SW480 (cell line): ENCODE measurements around the gene C16orf90.

Experiments used
- DNase-seq: peaks from one replicate; pipeline ENCODE4 v3.0.0-alpha.2; 2016; ENCODE audit warnings: low spot score

Gene C16orf90

DNA sequence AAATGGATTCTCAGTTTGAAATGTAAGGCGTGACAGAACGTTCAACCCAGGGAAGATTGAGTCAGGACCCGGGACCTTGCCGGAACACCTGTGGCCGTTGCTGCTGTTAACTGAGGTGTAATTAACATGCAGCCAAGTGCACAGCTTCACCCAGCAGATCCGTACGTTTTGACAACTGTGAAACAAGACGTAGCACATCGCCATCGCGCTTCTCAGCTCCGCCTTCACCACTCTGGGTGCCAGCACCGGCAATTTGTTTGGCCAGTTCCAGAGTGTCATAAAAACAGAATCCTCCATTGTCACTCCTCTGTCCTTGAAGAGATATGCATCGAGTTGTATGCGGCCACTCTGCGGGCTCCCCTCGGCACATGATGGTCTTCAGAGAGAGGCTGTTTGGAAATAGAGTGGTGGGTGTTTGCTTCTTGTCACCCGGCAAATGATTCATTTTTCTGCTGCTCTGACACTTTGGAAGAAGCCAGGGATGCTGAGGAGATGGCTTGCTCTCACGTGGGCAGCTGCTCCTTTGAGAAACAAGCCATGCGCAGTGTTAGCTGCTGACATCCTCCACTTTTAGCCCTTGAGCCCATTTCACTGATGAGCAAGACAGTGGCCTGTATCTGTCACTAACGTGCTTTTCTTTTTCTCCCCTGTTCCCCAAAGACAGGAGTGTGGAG, 29.2 kb downstream of the C16orf90 start:
- no peak for DNase-seq

DNA sequence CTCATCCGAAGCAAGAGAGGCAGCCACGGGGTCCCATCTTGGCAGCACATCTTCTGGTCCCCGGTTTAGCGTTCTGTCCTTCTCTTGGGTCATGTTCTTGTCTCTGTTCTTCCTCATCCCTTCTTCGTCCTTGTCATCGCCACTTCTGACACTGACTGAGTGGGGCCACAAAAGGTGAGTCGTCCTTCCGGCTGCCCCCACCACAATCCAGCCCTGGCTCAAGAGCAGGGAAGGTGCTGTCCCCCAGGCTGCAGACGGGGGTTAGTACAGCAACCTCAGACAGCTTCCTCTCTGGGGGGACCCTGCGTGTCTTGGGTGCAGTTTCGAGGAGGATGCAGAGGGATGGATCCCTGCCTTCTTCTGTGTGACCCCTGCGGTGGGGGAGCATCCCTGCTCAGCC, 30.0 kb downstream of the C16orf90 start:
- no peak for DNase-seq

DNA sequence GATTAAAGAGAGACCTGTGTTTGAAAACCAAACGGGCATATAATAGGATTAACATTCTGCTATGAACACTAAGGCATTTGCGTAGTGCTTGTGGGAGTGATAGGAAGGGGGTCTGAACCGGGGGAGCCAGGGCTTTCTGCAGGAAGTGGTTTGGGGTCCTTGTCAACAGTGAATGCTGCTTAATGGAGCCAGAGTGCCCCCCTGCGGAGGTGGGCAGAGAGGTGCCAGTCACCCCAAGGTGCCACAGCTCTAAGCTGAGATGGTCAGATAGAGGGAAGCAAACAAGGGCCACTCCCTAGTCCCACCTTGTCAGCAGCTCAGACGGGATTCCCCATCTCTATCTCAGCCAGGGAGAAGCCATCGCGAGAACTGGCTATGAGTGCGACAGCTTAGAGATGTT, 34.1 kb downstream of the C16orf90 start:
- DNase-seq = no peak

DNA sequence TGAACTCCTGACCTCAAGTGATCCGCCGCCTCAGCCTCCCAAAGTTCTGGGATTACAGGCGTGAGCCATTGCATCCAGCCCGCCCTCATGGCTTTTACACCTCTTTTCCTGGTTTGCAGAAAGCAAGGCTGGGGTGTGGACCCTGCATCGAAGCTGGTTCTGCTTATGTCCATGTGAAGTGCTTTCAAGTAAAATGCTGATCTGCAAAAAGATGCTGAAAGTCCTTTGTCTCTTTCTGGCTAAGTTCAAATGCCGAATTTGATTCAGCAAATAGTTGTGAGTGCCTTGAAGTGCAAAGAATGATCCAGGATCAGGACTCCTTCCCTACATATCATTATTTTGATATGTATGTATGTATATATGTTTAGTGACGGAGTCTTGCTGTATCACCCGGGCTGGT, 34.7 kb downstream of the C16orf90 start:
- no peak for DNase-seq

DNA sequence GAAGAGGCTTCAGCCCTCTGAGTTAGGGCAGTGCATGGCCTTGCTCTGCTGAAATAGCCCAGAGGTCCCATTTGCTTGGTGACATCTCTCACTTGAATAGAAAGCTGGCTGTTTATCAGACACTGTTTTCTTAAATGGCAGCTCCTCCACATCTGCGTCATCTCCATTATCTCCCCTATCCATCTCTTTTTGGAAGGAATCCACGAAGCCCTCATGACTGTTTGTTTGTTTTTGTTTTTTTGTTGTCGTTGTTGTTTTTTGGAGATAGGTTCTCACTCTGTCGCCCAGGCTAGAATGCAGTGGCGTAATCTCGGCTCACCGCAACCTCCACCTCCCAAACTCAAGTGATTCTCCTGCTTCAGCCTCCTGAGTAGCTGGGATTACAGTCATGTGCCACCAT, 35.2 kb downstream of the C16orf90 start:
- DNase-seq = no peak

DNA sequence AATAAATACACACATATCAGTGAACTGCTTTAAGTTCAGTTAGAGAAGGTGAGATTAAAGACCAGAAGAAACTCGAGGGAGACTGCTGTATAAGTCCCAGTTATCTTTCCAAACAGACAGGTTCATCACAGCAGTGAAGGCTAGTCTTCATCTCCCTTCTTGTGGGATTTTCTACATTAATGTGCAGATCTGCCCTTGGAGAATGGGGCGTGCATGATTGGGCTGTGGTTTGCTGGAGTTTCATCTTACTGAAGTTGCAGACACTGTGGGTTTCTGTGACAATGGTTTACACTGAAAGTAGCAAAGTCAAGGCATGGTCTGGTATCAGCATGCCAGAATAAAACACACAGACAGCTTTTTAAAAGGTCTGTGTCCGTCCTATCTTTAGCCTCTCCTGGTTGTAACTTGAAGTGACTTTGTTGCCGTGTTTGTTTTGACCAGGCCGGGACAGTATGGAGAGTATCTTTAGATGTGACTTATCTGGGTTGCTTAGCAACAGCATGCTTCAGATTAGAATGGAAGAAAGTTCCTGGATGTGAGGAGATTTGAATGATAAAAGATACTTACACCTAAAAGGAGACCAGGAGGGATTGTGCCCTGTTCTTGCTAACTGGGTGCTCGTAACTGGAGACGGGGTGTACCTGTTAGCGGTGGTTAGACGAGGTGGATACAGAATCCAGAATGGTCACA, 35.7 kb downstream of the C16orf90 start:
- no peak for DNase-seq

DNA sequence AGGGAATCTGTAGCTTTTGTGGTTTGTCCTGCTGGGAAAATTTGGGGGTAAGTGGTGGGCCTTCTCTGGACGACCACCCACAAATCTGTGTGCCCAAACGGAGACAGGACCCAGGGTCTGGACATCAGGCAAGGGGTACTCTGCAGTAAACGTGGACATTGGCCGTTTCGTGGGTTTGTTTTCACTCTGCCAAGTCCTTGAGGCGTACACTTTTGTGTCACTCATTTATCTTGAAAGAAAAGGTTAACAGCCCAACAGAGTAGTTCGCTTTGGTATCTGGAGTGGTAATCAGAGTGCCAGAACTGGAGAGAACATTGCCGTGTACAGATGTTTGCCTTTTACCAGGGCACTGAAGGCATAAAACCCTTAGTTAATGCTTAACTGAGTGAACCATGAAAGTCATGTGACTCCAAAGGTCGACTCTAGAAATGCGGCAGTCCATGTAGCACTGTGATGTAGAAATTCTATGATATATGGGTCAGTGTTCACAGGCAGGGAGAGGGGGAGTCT, 36.4 kb downstream of the C16orf90 start:
- peak; percentile 61 for DNase-seq

DNA sequence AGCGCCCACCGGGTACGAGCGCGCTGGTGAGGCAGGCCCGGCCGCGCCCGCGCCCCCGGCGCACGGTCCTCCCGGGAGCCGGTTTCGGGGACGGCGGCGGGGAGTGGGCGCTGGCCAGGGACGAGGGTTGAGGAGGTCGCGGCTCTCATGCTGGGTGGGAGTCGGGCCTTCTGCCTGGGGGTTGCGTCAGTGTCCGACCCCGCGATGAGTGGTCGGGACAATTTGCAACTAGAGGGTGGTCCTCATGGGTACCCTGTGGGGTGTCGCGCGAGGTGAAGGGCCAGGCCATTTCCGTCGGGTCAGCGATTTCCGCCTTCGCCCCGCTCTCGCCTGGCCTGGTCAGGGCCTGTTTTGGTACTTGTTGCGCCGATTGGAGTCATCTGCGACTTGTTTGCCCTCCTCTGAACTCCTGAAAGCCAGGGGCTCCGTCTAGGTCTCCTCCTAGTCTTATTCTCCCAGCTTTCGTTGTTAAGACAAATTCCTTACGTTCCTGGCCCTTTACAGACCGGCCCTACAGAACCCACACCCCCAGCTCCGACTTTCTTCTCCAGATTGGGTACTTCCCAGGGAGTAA, 36.9 kb downstream of the C16orf90 start:
- no peak for DNase-seq

DNA sequence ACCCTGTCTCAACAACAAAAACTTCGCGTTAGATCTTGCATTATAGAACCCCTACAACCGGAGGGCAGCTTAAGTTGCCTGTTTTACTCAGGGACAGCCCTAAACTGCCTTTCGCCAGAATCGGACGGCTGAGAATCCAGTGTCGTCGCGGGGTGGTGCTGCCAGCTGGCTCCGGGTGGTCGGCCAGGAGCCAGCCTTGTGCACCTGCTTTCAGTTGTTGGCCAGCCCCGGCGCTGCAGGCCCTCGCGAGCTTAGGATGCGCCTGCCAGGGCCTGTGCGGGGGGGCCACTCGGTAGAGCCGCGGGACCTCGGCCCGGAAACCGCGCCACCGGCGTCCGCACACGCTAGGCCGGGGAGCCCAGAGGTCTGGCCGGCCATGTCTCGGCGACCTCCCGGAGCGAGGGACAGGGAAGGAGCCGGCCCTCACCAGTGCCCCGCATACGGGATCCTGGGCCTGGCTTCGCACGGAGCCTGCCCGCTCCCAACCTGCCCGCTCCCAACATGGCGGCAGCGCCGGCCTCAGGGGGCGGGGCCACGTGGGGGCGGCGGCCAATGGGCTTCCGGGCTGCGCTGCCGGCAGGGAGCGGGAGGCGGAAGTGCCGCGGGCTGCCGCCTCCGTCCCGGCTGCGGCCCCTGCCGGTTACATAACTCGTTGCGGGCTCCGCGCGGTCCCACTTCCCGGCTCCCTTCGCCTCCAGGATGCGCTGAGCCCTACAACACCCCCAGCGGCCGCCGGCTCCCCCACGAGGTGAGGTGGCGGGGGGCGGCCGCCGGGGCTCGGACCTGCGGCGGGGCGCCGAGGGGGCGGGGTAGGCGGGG, 37.6 kb downstream of the C16orf90 start:
- peak; percentile 87 for DNase-seq

DNA sequence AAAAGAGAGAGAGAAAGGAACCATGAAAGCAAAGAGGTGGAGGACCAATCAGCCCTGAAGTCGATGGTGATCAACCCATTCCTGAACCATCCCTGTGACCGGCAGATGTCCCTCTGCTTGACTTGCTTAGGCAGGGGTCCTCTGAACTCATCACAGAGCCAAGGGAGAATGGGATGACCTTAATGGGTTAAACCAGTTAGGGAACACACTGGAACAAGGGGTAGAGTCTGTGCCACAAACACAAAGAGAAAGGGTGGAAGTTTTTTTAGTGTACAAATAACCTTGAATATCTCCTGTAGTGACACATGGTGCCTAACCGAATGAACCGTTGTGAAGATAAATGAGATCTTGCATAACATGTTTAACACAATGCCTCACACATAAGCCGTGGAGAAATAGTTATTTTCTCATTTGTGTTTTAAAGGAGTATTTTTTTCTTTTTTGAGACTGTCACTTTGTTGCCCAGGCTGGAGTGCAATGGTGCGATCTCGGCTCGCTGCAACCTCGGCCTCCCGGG, 40.6 kb downstream of the C16orf90 start:
- DNase-seq = no peak

DNA sequence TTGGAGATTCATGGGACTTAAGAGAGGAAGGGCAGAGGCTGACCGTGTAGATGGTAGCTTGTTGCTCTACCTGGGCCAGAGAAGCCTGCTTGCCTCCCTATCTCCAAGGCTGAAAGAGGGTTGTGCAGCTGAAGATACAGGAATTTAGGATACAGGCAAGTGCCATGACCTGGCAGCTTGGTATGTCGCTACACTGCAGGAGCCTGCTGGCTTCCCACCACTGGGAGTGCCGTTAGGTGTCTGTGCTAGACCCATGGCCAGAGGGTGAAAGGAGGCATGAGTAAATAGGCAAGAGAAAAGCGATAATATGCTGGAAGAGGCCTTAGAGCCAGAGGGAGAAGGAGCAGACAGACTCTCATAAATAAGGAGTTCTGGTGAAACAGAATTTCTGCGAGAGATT, 41.2 kb downstream of the C16orf90 start:
- no peak for DNase-seq

DNA sequence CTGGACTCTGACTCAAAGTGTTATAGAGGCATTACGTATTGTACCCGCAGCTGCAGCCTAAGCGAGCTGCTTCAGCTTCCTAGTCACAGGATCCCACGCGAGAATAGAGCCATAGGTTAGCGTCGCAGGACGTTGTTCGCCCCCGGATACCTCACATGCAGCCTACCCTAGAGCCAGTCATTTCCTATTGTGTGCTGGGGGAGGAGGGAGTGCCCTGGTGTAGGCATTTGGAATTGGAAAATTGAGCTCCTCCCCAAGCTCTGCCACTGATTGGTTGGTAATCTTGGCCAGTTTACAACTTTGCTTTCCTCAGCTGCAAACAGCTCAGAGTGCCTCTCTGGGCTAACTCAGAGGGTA, 51.3 kb downstream of the C16orf90 start:
- DNase-seq = no peak
